PC-9 (cell line): ENCODE measurements around the gene RNF5. TPM values are rescaled to one million over a fixed set of nuclear protein-coding genes. Genes with fewer than 3 reads are reported as not detected.

ENCODE experiments used
- BruUV-seq: library from RNA; stranded (reverse); fragments of 400-500 nt; replicated peaks from 2 replicates; lab custom pipeline; 2021; lab: Mats Ljungman, UMichigan
- CTCF ChIA-PET: fragments of 300-600 bp; sonication (Branson Sonifier 250); formaldehyde crosslinking; loops from one replicate; lab custom pipeline; 2022; ENCODE audit warnings: antibody characterized with exemption; lab: Charles Lee
- POLR2A ChIA-PET: fragments of 300-600 bp; sonication (Branson Sonifier 250); formaldehyde crosslinking; loops from one replicate; lab custom pipeline; 2022; ENCODE audit warnings: antibody characterized with exemption; ENCODE audit not compliant: unreplicated experiment; lab: Charles Lee
- DNase-seq, 2 experiments: peaks; one replicate each; pipeline versions ENCODE4 v3.0.0 to v3.0.0-alpha.2; 2015 to 2022; ENCODE audit warnings: mixed read lengths in 1 of 2
- H2AFZ ChIP-seq: fragments of 200-600 bp; sonication (generic); 2 replicates; pipeline ENCODE4 v1.8.1; 2017; ENCODE audit warnings: antibody characterized with exemption
- H3F3A ChIP-seq: fragments of 200-600 bp; sonication (generic); 2 replicates; pipeline ENCODE4 v1.8.1; 2017; ENCODE audit warnings: antibody characterized with exemption, mild to moderate bottlenecking, low read depth; ENCODE audit not compliant: insufficient read depth
- H3K27ac ChIP-seq: fragments of 200-600 bp; sonication (generic); 2 replicates; pipeline ENCODE4 v1.6.1; 2016; ENCODE audit warnings: mixed run types
- H3K27me3 ChIP-seq: fragments of 200-600 bp; sonication (generic); 2 replicates; pipeline ENCODE4 v1.6.1; 2016; ENCODE audit warnings: low read depth, mixed run types; ENCODE audit not compliant: insufficient read depth
- H3K36me3 ChIP-seq: fragments of 200-600 bp; sonication (generic); 2 replicates; pipeline ENCODE4 v1.6.1; 2016; ENCODE audit warnings: low read depth, mixed run types
- H3K4me1 ChIP-seq: fragments of 200-600 bp; sonication (generic); replicated peaks from 2 replicates; pipeline ENCODE4 v1.6.1; 2016; ENCODE audit warnings: mixed run types; ENCODE audit not compliant: insufficient read depth
- H3K4me2 ChIP-seq: fragments of 200-600 bp; sonication (generic); 2 replicates; pipeline ENCODE4 v1.6.1; 2017; ENCODE audit warnings: mixed run types
- H3K4me3 ChIP-seq: fragments of 200-600 bp; sonication (generic); 2 replicates; pipeline ENCODE4 v1.6.1; 2016; ENCODE audit warnings: mixed run types
- H3K79me2 ChIP-seq: fragments of 200-600 bp; sonication (generic); 2 replicates; pipeline ENCODE4 v1.6.1; 2017; ENCODE audit warnings: low read depth, mixed run types
- H3K9me2 ChIP-seq: fragments of 200-600 bp; sonication (generic); 2 replicates; pipeline ENCODE4 v1.8.1; 2017; ENCODE audit warnings: mild to moderate bottlenecking; ENCODE audit not compliant: insufficient read depth
- H3K9me3 ChIP-seq: fragments of 200-600 bp; sonication (generic); 2 replicates; pipeline ENCODE4 v1.8.1; 2016; ENCODE audit warnings: low read depth; ENCODE audit not compliant: insufficient read depth
- H4K20me1 ChIP-seq: fragments of 200-600 bp; sonication (generic); 2 replicates; pipeline ENCODE4 v1.8.1; 2017; ENCODE audit not compliant: insufficient read depth
- CTCF ChIP-seq: fragments of 200-600 bp; sonication (generic); conservative IDR thresholded peaks from 2 replicates; pipeline ENCODE4 v1.6.1; 2017; ENCODE audit warnings: mixed run types, antibody characterized with exemption, mild to moderate bottlenecking, moderate library complexity
- EZH2 ChIP-seq: fragments of 200-600 bp; sonication (generic); IDR thresholded peaks from 2 replicates; pipeline ENCODE4 v1.8.0; 2017; ENCODE audit warnings: antibody characterized with exemption, low read depth
- intact Hi-C: fragments of 100-400 bp; cut with micrococcal nuclease; formaldehyde crosslinking; loops from one replicate; pipeline ENCODE4 v1.10.0; 2022; ENCODE audit not compliant: unreplicated experiment
- total RNA-seq: library from RNA; stranded (reverse); gene quantifications from 2 replicates; pipeline ENCODE4 v1.2.3, GENCODE V29; 2021

RNF5 gene
- total RNA-seq, 1 experiment from 2014 or later = 45.6 TPM

- POLR2A ChIA-PET = interaction anchor here (0.5 to 1.3 kb wide), 5 partner anchors 8 to 26 kb away, joined by 3 to 17 read pairs (median 6); partner anchors contain the start of genes ATF6B and FKBPL
- intact Hi-C loops = loop anchor here (1.0 to 2.0 kb wide), 4 partner anchors 23 to 41 kb away; partner anchors contain the start of genes AGPAT1 and FKBPL
These were observed 24.4 kb upstream of the RNF5 start, which contains the start of gene PPT2 for GRCh38 chr6:32153564-32154513. PPT2 (plus strand) TSS chr6:32154141; CDS start chr6:32154595, 454 bp downstream.

GRCh38 chr6:32154514-32155161 is 23.6 kb upstream of the RNF5 start:
- ChIA-PET POLR2A (interaction anchor here (0.6 to 0.7 kb wide), 3 partner anchors 8 to 195 kb away, joined by 4 to 6 read pairs (median 4); partner anchors contain the start of gene ATF6B), CTCF (no interaction called here)
- H3K79me2 ChIP-seq = peaks cover 35% of the 10 kb centered on the region
- H3K4me1 ChIP-seq = peaks cover 18% of the 10 kb centered on the region
- H3K9me3 ChIP-seq = no peaks in the 10 kb centered on the region
- TF ChIP-seq CTCF (peak; percentile 70), EZH2 (no peak)
- H3K27me3 ChIP-seq = no peaks in the 10 kb centered on the region
- peaks cover 16% of the 10 kb centered on the region; the same call in 1 of the 2 replicates for H3F3A ChIP-seq
- H3K27ac ChIP-seq = peak overlapping the region; percentile 96
- intact Hi-C loops = loop anchor here (1.0 to 2.0 kb wide), 4 partner anchors 22 to 41 kb away; partner anchors contain the start of genes AGPAT1 and FKBPL
- BruUV-seq = no TSS peak
- peak overlapping the region; percentile 82; the same call in 1 of the 2 replicates for H2AFZ ChIP-seq
- H3K9me2 ChIP-seq = no peaks in the 10 kb centered on the region
- H4K20me1 ChIP-seq = 0 out of 2 replicates have a peak, but pooled peaks cover 2% of the 10 kb centered on the region
- H3K4me2 ChIP-seq = peak overlapping the region; percentile 98
- peak overlapping the region; percentile 77 for H3K4me3 ChIP-seq
- peaks cover 23% of the 10 kb centered on the region for H3K36me3 ChIP-seq
- peak; percentile 72 to 74 for DNase-seq

More at GRCh38 chr6:32153564-32154513, 24.4 kb upstream of the RNF5 start, which contains the start of gene PPT2:
- Histone ChIP-seq H3K4me3 (peak within 1 kb of the TSS; percentile 77), H3K4me1 (peaks cover 18% of the 10 kb centered on the region), H3K9me2 (no peaks in the 10 kb centered on the region), H2AFZ (peak within 1 kb of the TSS; percentile 82), H3K79me2 (peaks cover 35% of the 10 kb centered on the region), H3F3A (peaks cover 16% of the 10 kb centered on the region; the same call in 1 of the 2 replicates), H3K27ac (peak within 1 kb of the TSS; percentile 96), H4K20me1 (0 out of 2 replicates have a peak, but pooled peaks cover 2% of the 10 kb centered on the region), H3K4me2 (peak within 1 kb of the TSS; percentile 98), H3K36me3 (peaks cover 23% of the 10 kb centered on the region), H3K9me3 (no peaks in the 10 kb centered on the region), H3K27me3 (no peaks in the 10 kb centered on the region)
- CTCF ChIA-PET = interaction anchor here (0.7 to 0.9 kb wide), 2 partner anchors 35 kb away, joined by 9 to 10 read pairs; no protein-coding TSS in a partner anchor
- TSS peak; percentile 63 for BruUV-seq
- DNase-seq = peak; percentile 70 to 77
- TF ChIP-seq CTCF (peak; percentile 45; the same call in 1 of the 2 replicates), EZH2 (no peak)

- intact Hi-C loops = no loop called here
- ChIA-PET CTCF (no interaction called here), POLR2A (no interaction called here)
- TF ChIP-seq EZH2 (no peak), CTCF (no peak)
- H3K4me1 ChIP-seq = peaks cover 17% of the 10 kb centered on the region
- H3K27me3 ChIP-seq = no peaks in the 10 kb centered on the region
- peaks cover 23% of the 10 kb centered on the region for H3K36me3 ChIP-seq
- peaks cover 35% of the 10 kb centered on the region for H3K79me2 ChIP-seq
- DNase-seq = no peak
- H3F3A ChIP-seq = peaks cover 16% of the 10 kb centered on the region; the same call in 1 of the 2 replicates
- H3K9me2 ChIP-seq = no peaks in the 10 kb centered on the region
- no peak overlapping the region for H3K4me2 ChIP-seq
- H3K27ac ChIP-seq = no peak overlapping the region
- no peaks in the 10 kb centered on the region for H3K9me3 ChIP-seq
- H3K4me3 ChIP-seq = no peak overlapping the region
- H2AFZ ChIP-seq = no peak overlapping the region
- BruUV-seq = no TSS peak
- H4K20me1 ChIP-seq = 0 out of 2 replicates have a peak, but pooled peaks cover 2% of the 10 kb centered on the region
These were observed 21.3 kb upstream of the RNF5 start for GRCh38 chr6:32156891-32157290.
